HepG2 (cell line): Measurements from ENCODE around the gene TMEM247. TPM values are rescaled to one million over a fixed set of nuclear protein-coding genes. Genes with fewer than 3 reads are reported as not detected.
A peak's percentile ranks its signal among the peaks of the same experiment; 100 is the strongest.

Experiments used
- ATAC-seq: fragments of 200-7000 bp; cut with Tn5 transposase; 3 replicates; pipeline ENCODE4 v1.9.1; 2020; ENCODE audit warnings: mild to moderate bottlenecking, moderate library complexity
- BruUV-seq: library from RNA; stranded (reverse); fragments of 400-500 nt; replicated peaks from 2 replicates; lab custom pipeline; 2021; lab: Mats Ljungman, UMichigan
- CTCF ChIA-PET: fragments of 300-600 bp; formaldehyde crosslinking; extraction: SDS; loops from one replicate; lab custom pipeline; 2021; ENCODE audit warnings: low total read pairs, inconsistent platforms, low intra/inter-chr PET ratio; lab: Yijun Ruan, JAX
- POLR2A ChIA-PET: fragments of 350-600 bp; sonication (Branson Sonifier 250); formaldehyde crosslinking; loops from one replicate; lab custom pipeline; 2020; ENCODE audit warnings: antibody characterized with exemption, inconsistent platforms; lab: Yijun Ruan, JAX
- DNase-seq: peaks from one replicate; pipeline ENCODE4 v3.0.0-alpha.2; 2015; ENCODE audit warnings: low spot score
- FAIRE-seq: peaks from 3 replicates; lab custom pipeline; 2011; peaks lifted over from hg19 to GRCh38; lab: Jason Lieb, UNC
- H2AFZ ChIP-seq: one replicate; pipeline ENCODE4 v1.6.1; 2011; ENCODE audit warnings: low read length, inconsistent platforms
- H3K27ac ChIP-seq: fragments of 300-600 bp; 3 replicates; pipeline ENCODE4 v1.8.0; 2011; ENCODE audit warnings: mixed run types, mild to moderate bottlenecking, mixed read lengths, low read length, inconsistent platforms; ENCODE audit not compliant: insufficient read depth; ENCODE audit errors: extremely low read length
- H3K27me3 ChIP-seq, 2 experiments: fragments of 200-600 bp in 1 of 2; 2 replicates in 1 of 2; 3 replicates in 1 of 2; pipeline versions ENCODE4 v1.6.0 to v1.8.0; 2011; ENCODE audit warnings: low read length in 2 of 2, mild to moderate bottlenecking in 2 of 2, moderate library complexity in 2 of 2, inconsistent platforms in 1 of 2; ENCODE audit not compliant: insufficient read depth in 2 of 2, control insufficient read depth in 1 of 2
- H3K36me3 ChIP-seq, 2 experiments: fragments of 200-600 bp in 1 of 2; replicated peaks in 1 of 2; 2 replicates in 1 of 2; 3 replicates in 1 of 2; pipeline versions ENCODE4 v1.5.1 to v1.8.0; 2011; ENCODE audit warnings: low read length in 2 of 2, inconsistent platforms in 1 of 2; ENCODE audit not compliant: insufficient read depth in 2 of 2, control insufficient read depth in 1 of 2
- H3K4me1 ChIP-seq: 2 replicates; pipeline ENCODE4 v1.5.1; 2012; ENCODE audit warnings: low read length, inconsistent platforms; ENCODE audit not compliant: insufficient read depth
- H3K4me2 ChIP-seq: 2 replicates; pipeline ENCODE4 v1.6.0; 2011; ENCODE audit warnings: low read depth, low read length, inconsistent platforms
- H3K4me3 ChIP-seq, 3 experiments: fragments of 200-600 bp in 1 of 3; sonication (generic), shearing (Covaris generic) in 1 of 3; replicated peaks in 1 of 3; 2 replicates each; pipeline ENCODE4 v1.5.1; 2011 to 2016; ENCODE audit warnings: low read length in 3 of 3, inconsistent platforms in 2 of 3, low read depth in 2 of 3, mild to moderate bottlenecking in 2 of 3, control low read depth in 1 of 3, mixed read lengths in 1 of 3; ENCODE audit not compliant: insufficient read depth in 1 of 3
- H3K79me2 ChIP-seq: one replicate; pipeline ENCODE4 v1.6.1; 2011; ENCODE audit warnings: low read length, inconsistent platforms; ENCODE audit not compliant: insufficient read depth
- H3K9ac ChIP-seq: 2 replicates; pipeline ENCODE4 v1.6.0; 2011; ENCODE audit warnings: mild to moderate bottlenecking, low read depth, low read length, inconsistent platforms; ENCODE audit not compliant: insufficient read depth
- H3K9me3 ChIP-seq: 2 replicates; pipeline ENCODE4 v1.5.1; 2012; ENCODE audit warnings: mild to moderate bottlenecking, low read length
- H4K20me1 ChIP-seq: 2 replicates; pipeline ENCODE4 v1.6.0; 2011; ENCODE audit warnings: inconsistent platforms, mild to moderate bottlenecking, low read length, moderate library complexity; ENCODE audit not compliant: insufficient read depth
- NAIF1 ChIP-seq: sonication (generic); formaldehyde crosslinking; IDR thresholded peaks from 2 replicates; pipeline ENCODE4 v1.5.0; 2020; ENCODE audit warnings: mild to moderate bottlenecking, missing genetic modification reagents, borderline replicate concordance
- NR2C2 ChIP-seq: sonication (generic); formaldehyde crosslinking; IDR thresholded peaks from 2 replicates; pipeline ENCODE4 v1.4.0; 2020; ENCODE audit warnings: missing genetic modification reagents, mild to moderate bottlenecking, moderate library complexity, borderline replicate concordance
- RARA ChIP-seq: IDR thresholded peaks from 2 replicates; pipeline ENCODE4 v1.6.1; 2016; ENCODE audit warnings: missing genetic modification reagents, missing compliant biosample characterization
- ZNF121 ChIP-seq: sonication (generic); formaldehyde crosslinking; IDR thresholded peaks from 2 replicates; pipeline ENCODE4 v1.5.0; 2020; ENCODE audit warnings: mild to moderate bottlenecking, missing genetic modification reagents
- ZNF343 ChIP-seq: sonication (generic); formaldehyde crosslinking; IDR thresholded peaks from 2 replicates; pipeline ENCODE4 v1.4.0; 2020; ENCODE audit warnings: mild to moderate bottlenecking, missing genetic modification reagents
- ZNF781 ChIP-seq: sonication (generic); formaldehyde crosslinking; IDR thresholded peaks from 2 replicates; pipeline ENCODE4 v1.5.1; 2020; ENCODE audit warnings: borderline replicate concordance, mild to moderate bottlenecking, missing genetic modification reagents; ENCODE audit errors: not compliant biosample characterization
- WGBS: methylation state at CpG from one replicate; pipeline ENCODE4 v1.1.6; 2017; ENCODE audit warnings: low lambda C conversion rate; 5-methylcytosine and 5-hydroxymethylcytosine counted together
- in situ Hi-C: cut with HindIII; loops from 2 replicates; pipeline ENCODE4 v1.10.0; 2017; ENCODE audit warnings: low pct_unique_long_range_greater_than_20kb; ENCODE audit not compliant: extremely low pct_ligation_motif_present
- intact Hi-C: fragments of 100-400 bp; cut with micrococcal nuclease; formaldehyde crosslinking; loops from one replicate; pipeline ENCODE4 v1.10.0; 2022; ENCODE audit not compliant: unreplicated experiment
- polyA plus RNA-seq, 8 experiments: library from polyadenylated mRNA; depleted of rRNA in 3 of 8; stranded (reverse) in 7 of 8; unstranded in 1 of 8; fragments of >200 nt; fragmentation: Illumina TruSeq in 4 of 8; extraction: Trizol in 4 of 8; gene quantifications; 2 replicates each; pipeline versions ENCODE4 v1.2.1 to v1.2.3, GENCODE V29; 2011 to 2016; ENCODE audit warnings: low read depth in 4 of 8, missing spikeins in 1 of 8, mixed read lengths in 1 of 8; ENCODE audit not compliant: insufficient read depth in 1 of 8
- total RNA-seq, 5 experiments: library from RNA; depleted of rRNA; stranded (reverse); fragments of >200 nt; fragmentation: Illumina TruSeq; extraction: Trizol; gene quantifications; 2 replicates each; pipeline ENCODE4 v1.2.3, GENCODE V29; 2016; ENCODE audit warnings: low read depth in 1 of 5
- TF ChIP-seq, protein P1 (sequence below): sonication (generic); formaldehyde crosslinking; IDR thresholded peaks from 2 replicates; pipeline ENCODE4 v1.4.0; 2020; ENCODE audit warnings: mild to moderate bottlenecking, low read depth, missing genetic modification reagents
- TF ChIP-seq, protein P2 (sequence below): IDR thresholded peaks from 2 replicates; pipeline ENCODE4 v1.4.0; 2020; ENCODE audit warnings: mild to moderate bottlenecking, missing genetic modification reagents

The TMEM247 gene
- total and polyA plus RNA-seq, 2 of the 13 experiments (the other 11 are each of a cell fraction or from before 2014, with no cell fraction given), result not detected

DNA sequence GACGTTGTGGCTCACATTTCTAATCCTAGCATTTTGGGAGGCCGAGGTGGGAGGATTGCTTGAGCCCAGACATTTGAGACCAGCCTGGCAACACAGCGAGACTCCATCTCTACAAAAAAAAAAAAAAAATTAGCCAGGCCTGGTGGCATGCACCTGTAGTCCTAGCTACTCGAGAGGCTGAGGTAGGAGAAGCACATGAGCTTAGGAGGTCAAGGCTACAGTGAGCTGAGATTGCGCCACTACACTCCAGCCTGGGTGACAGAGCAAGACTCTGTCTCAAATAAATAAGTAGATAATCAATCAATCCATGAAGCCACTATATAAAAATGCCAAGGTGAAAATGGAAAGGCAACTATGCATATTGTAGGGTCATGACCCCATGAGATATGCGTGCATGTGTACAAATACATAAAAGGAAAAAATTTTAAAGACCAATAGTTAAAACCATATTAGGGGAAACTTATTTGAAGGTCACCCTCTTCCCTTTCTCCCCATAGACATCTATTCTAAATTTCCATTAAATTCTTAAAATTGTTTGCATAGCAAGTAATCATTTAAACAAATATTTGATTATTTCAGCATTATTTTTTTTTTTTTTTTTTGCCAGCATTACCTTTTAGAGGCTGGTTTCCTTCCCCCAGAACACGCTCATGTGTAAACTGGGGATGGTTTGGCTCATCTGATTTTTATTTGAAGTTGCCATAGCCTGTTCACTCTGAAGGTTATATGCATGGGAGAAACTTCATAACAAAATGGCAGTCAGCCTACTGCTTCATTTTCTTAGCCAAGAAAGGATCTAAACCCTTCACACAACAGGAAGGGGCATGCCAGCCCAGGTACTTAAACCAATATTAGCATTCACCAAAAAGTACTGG is 37.3 kb upstream of the TMEM247 start (continued):
- TF ChIP-seq, protein P1, sequence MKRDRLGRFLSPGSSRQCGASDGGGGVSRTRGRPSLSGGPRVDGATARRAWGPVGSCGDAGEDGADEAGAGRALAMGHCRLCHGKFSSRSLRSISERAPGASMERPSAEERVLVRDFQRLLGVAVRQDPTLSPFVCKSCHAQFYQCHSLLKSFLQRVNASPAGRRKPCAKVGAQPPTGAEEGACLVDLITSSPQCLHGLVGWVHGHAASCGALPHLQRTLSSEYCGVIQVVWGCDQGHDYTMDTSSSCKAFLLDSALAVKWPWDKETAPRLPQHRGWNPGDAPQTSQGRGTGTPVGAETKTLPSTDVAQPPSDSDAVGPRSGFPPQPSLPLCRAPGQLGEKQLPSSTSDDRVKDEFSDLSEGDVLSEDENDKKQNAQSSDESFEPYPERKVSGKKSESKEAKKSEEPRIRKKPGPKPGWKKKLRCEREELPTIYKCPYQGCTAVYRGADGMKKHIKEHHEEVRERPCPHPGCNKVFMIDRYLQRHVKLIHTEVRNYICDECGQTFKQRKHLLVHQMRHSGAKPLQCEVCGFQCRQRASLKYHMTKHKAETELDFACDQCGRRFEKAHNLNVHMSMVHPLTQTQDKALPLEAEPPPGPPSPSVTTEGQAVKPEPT (CRISPR knock-in tag), result no peak
- TF ChIP-seq NR2C2 (CRISPR knock-in tag) (peak; percentile 84), RARA (CRISPR knock-in tag) (peak; percentile 83), ZNF343 (CRISPR knock-in tag) (0 out of 2 replicates have a peak, but pooled peaks have one; percentile 24)
- TF ChIP-seq, protein P2, sequence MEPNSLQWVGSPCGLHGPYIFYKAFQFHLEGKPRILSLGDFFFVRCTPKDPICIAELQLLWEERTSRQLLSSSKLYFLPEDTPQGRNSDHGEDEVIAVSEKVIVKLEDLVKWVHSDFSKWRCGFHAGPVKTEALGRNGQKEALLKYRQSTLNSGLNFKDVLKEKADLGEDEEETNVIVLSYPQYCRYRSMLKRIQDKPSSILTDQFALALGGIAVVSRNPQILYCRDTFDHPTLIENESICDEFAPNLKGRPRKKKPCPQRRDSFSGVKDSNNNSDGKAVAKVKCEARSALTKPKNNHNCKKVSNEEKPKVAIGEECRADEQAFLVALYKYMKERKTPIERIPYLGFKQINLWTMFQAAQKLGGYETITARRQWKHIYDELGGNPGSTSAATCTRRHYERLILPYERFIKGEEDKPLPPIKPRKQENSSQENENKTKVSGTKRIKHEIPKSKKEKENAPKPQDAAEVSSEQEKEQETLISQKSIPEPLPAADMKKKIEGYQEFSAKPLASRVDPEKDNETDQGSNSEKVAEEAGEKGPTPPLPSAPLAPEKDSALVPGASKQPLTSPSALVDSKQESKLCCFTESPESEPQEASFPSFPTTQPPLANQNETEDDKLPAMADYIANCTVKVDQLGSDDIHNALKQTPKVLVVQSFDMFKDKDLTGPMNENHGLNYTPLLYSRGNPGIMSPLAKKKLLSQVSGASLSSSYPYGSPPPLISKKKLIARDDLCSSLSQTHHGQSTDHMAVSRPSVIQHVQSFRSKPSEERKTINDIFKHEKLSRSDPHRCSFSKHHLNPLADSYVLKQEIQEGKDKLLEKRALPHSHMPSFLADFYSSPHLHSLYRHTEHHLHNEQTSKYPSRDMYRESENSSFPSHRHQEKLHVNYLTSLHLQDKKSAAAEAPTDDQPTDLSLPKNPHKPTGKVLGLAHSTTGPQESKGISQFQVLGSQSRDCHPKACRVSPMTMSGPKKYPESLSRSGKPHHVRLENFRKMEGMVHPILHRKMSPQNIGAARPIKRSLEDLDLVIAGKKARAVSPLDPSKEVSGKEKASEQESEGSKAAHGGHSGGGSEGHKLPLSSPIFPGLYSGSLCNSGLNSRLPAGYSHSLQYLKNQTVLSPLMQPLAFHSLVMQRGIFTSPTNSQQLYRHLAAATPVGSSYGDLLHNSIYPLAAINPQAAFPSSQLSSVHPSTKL (CRISPR knock-in tag), result peak; percentile 81

DNA sequence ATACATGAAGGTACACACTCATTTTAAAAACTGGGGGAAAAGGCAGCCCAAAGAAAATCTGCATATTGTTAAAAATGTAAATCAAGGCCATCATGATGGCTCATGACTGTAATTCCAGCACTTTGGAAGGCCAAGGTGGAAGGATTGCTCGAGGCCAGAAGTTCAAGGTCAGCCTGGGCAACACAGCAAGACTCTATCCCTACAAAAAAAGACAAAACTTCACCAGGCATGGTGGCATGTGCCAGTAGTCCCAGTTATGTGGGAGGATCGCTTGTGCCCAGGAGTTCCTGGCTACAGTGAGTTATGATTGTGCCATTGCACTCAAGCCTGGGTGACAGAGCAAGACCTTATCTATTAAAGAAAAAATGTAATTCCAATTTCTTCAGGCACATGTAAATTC is 34.6 kb upstream of the TMEM247 start:
- no peak for FAIRE-seq
- intact Hi-C loops, result no loop called here
- 27% methylated on average over 2 of the region's 2 CpGs for WGBS
- no peaks in the 10 kb centered on the region for H3K27me3 ChIP-seq
- no peaks in the 10 kb centered on the region for H3K9me3 ChIP-seq
- H2AFZ ChIP-seq, result no peak overlapping the region
- CTCF ChIA-PET, result no interaction called here
- POLR2A ChIA-PET, result no interaction called here
- TF ChIP-seq ZNF121 (CRISPR knock-in tag) (peak; percentile 70), NAIF1 (CRISPR knock-in tag) (no peak), ZNF781 (CRISPR knock-in tag) (no peak)
- H3K9ac ChIP-seq, result no peak overlapping the region
- no peak overlapping the region for H3K4me2 ChIP-seq
- BruUV-seq, result no TSS peak
- DNase-seq, result no peak
- no peaks in the 10 kb centered on the region for H4K20me1 ChIP-seq
- ATAC-seq, result no peak
- H3K4me1 ChIP-seq, result peaks cover 47% of the 10 kb centered on the region
- in situ Hi-C loops, result no loop called here
- H3K27ac ChIP-seq, result no peak overlapping the region
- H3K36me3 ChIP-seq, result no peaks in the 10 kb centered on the region
- no peak overlapping the region for H3K4me3 ChIP-seq
- no peaks in the 10 kb centered on the region for H3K79me2 ChIP-seq
